HEK293 (cell line): ENCODE data around the gene TET3.

ENCODE experiments used
- CTCF ChIA-PET: fragments of 350-600 bp; formaldehyde crosslinking; extraction: SDS; loops from one replicate; lab custom pipeline; 2021; ENCODE audit warnings: antibody characterized with exemption; lab: Yijun Ruan, JAX
- POLR2A ChIA-PET: fragments of 300-600 bp; formaldehyde crosslinking; extraction: SDS; loops from one replicate; lab custom pipeline; 2020; ENCODE audit warnings: antibody characterized with exemption, inconsistent platforms; lab: Yijun Ruan, JAX
- H3K27ac ChIP-seq: fragments of 200-500 bp; sonication (Bioruptor generic); 2 replicates; pipeline ENCODE4 v1.5.1; 2014; ENCODE audit warnings: low read depth, low read length, control low read depth, inconsistent platforms; ENCODE audit errors: extremely low read depth
- H3K36me3 ChIP-seq, 2 experiments: fragments of 200-500 bp in 1 of 2; sonication (Bioruptor generic) in 1 of 2; 1 replicate in 1 of 2; 2 replicates in 1 of 2; pipeline ENCODE4 v1.5.1; 2014 to 2017; ENCODE audit warnings: inconsistent platforms in 2 of 2, low read length in 2 of 2; ENCODE audit not compliant: control insufficient read depth in 2 of 2, insufficient read depth in 1 of 2
- H3K4me1 ChIP-seq: fragments of 200-500 bp; sonication (Bioruptor generic); 2 replicates; pipeline ENCODE4 v1.5.1; 2014; ENCODE audit warnings: mild to moderate bottlenecking, low read length, inconsistent platforms; ENCODE audit not compliant: control insufficient read depth, insufficient read depth
- H3K4me3 ChIP-seq: 2 replicates; pipeline ENCODE4 v1.5.1; 2011; ENCODE audit warnings: low read depth, mild to moderate bottlenecking, control low read depth, low read length, moderate library complexity
- H3K9me3 ChIP-seq: fragments of 200-500 bp; sonication (Bioruptor generic); 2 replicates; pipeline ENCODE4 v1.5.1; 2014; ENCODE audit warnings: low read depth, low read length, inconsistent platforms; ENCODE audit not compliant: control insufficient read depth, insufficient read depth
- EGR2 ChIP-seq: fragments of 450-650 bp; formaldehyde crosslinking; IDR thresholded peaks from 2 replicates; pipeline ENCODE4 v1.5.1; 2016; ENCODE audit warnings: low read depth, missing biosample characterization, missing genetic modification characterization
- KLF1 ChIP-seq: fragments of 450-650 bp; formaldehyde crosslinking; IDR thresholded peaks from 2 replicates; pipeline ENCODE4 v1.5.1; 2016; ENCODE audit warnings: missing biosample characterization, missing genetic modification characterization
- MEIS1 ChIP-seq: sonication (generic); formaldehyde crosslinking; IDR thresholded peaks from 2 replicates; pipeline ENCODE4 v1.8.1; 2022; ENCODE audit warnings: missing genetic modification reagents, mild to moderate bottlenecking, borderline replicate concordance
- SP2 ChIP-seq: fragments of 450-650 bp; formaldehyde crosslinking; IDR thresholded peaks from 2 replicates; pipeline ENCODE4 v1.5.1; 2016; ENCODE audit warnings: missing biosample characterization, missing genetic modification characterization
- SP7 ChIP-seq: fragments of 450-650 bp; formaldehyde crosslinking; IDR thresholded peaks from 2 replicates; pipeline ENCODE4 v1.5.1; 2016; ENCODE audit warnings: missing biosample characterization, missing genetic modification characterization
- ZBTB8A ChIP-seq: fragments of 450-650 bp; formaldehyde crosslinking; IDR thresholded peaks from 2 replicates; pipeline ENCODE4 v1.5.1; 2016; ENCODE audit warnings: missing biosample characterization, missing genetic modification characterization
- ZFP37 ChIP-seq: fragments of 450-650 bp; formaldehyde crosslinking; IDR thresholded peaks from 2 replicates; pipeline ENCODE4 v1.5.1; 2016; ENCODE audit warnings: missing biosample characterization, missing genetic modification characterization
- ZFP69B ChIP-seq: fragments of 450-650 bp; formaldehyde crosslinking; IDR thresholded peaks from 2 replicates; pipeline ENCODE4 v1.5.1; 2016; ENCODE audit warnings: missing biosample characterization, missing genetic modification characterization
- ZNF2 ChIP-seq: fragments of 450-650 bp; formaldehyde crosslinking; IDR thresholded peaks from 2 replicates; pipeline ENCODE4 v1.5.1; 2016; ENCODE audit warnings: missing biosample characterization, missing genetic modification characterization
- ZNF266 ChIP-seq: fragments of 450-650 bp; formaldehyde crosslinking; IDR thresholded peaks from 2 replicates; pipeline ENCODE4 v1.5.1; 2016; ENCODE audit warnings: missing biosample characterization, missing genetic modification characterization, low read depth
- ZNF324 ChIP-seq: fragments of 450-650 bp; formaldehyde crosslinking; IDR thresholded peaks from 2 replicates; pipeline ENCODE4 v1.5.1; 2016; ENCODE audit warnings: missing biosample characterization, missing genetic modification characterization
- ZNF350 ChIP-seq: fragments of 450-650 bp; formaldehyde crosslinking; IDR thresholded peaks from 2 replicates; pipeline ENCODE4 v1.5.0; 2017; ENCODE audit warnings: missing biosample characterization, mild to moderate bottlenecking, missing genetic modification characterization
- ZNF366 ChIP-seq: fragments of 450-650 bp; formaldehyde crosslinking; conservative IDR thresholded peaks from 2 replicates; pipeline ENCODE4 v1.5.1; 2016; ENCODE audit warnings: missing biosample characterization, missing genetic modification characterization
- ZNF416 ChIP-seq: fragments of 450-650 bp; formaldehyde crosslinking; IDR thresholded peaks from 2 replicates; pipeline ENCODE4 v1.5.1; 2016; ENCODE audit warnings: missing biosample characterization, missing genetic modification characterization
- ZNF433 ChIP-seq: fragments of 450-650 bp; formaldehyde crosslinking; IDR thresholded peaks from 2 replicates; pipeline ENCODE4 v1.5.1; 2016; ENCODE audit warnings: missing biosample characterization, missing genetic modification characterization, low read depth
- ZNF473 ChIP-seq: fragments of 450-650 bp; formaldehyde crosslinking; IDR thresholded peaks from 2 replicates; pipeline ENCODE4 v1.5.1; 2017; ENCODE audit warnings: missing biosample characterization, missing genetic modification characterization
- ZNF544 ChIP-seq: fragments of 450-650 bp; formaldehyde crosslinking; IDR thresholded peaks from 2 replicates; pipeline ENCODE4 v1.5.0; 2017; ENCODE audit warnings: missing biosample characterization, missing genetic modification characterization
- ZNF560 ChIP-seq: fragments of 450-650 bp; formaldehyde crosslinking; IDR thresholded peaks from 2 replicates; pipeline ENCODE4 v1.5.1; 2017; ENCODE audit warnings: missing biosample characterization, missing genetic modification characterization, borderline replicate concordance
- ZNF561 ChIP-seq: fragments of 450-650 bp; IDR thresholded peaks from 2 replicates; pipeline ENCODE4 v1.5.1; 2018; ENCODE audit warnings: missing biosample characterization, missing genetic modification characterization, borderline replicate concordance
- ZNF654 ChIP-seq: fragments of 450-650 bp; formaldehyde crosslinking; IDR thresholded peaks from 2 replicates; pipeline ENCODE4 v1.5.1; 2016; ENCODE audit warnings: low read depth, missing biosample characterization, missing genetic modification characterization
- ZNF785 ChIP-seq: fragments of 450-650 bp; formaldehyde crosslinking; IDR thresholded peaks from 2 replicates; pipeline ENCODE4 v1.5.1; 2016; ENCODE audit warnings: missing biosample characterization, missing genetic modification characterization
- ZNF791 ChIP-seq: fragments of 450-650 bp; formaldehyde crosslinking; IDR thresholded peaks from 2 replicates; pipeline ENCODE4 v1.5.1; 2016; ENCODE audit warnings: missing biosample characterization, missing genetic modification characterization
- ZNF830 ChIP-seq: fragments of 450-650 bp; IDR thresholded peaks from 2 replicates; pipeline ENCODE4 v1.5.0; 2018; ENCODE audit warnings: missing biosample characterization, missing genetic modification characterization, low read depth, mild to moderate bottlenecking, moderate library complexity
- TF ChIP-seq, protein P1 (sequence below): fragments of 450-650 bp; formaldehyde crosslinking; IDR thresholded peaks from 2 replicates; pipeline ENCODE4 v1.5.1; 2017; ENCODE audit warnings: missing biosample characterization, missing genetic modification characterization
- TF ChIP-seq, protein P2 (sequence below): fragments of 450-650 bp; formaldehyde crosslinking; IDR thresholded peaks from 2 replicates; pipeline ENCODE4 v1.5.1; 2017; ENCODE audit warnings: missing biosample characterization, mild to moderate bottlenecking, missing genetic modification characterization, moderate library complexity
- TF ChIP-seq, protein P3 (sequence below): fragments of 450-650 bp; formaldehyde crosslinking; IDR thresholded peaks from 2 replicates; pipeline ENCODE4 v1.5.1; 2016; ENCODE audit warnings: missing biosample characterization, missing genetic modification characterization
- TF ChIP-seq, protein P4 (sequence below): fragments of 450-650 bp; formaldehyde crosslinking; IDR thresholded peaks from 2 replicates; pipeline ENCODE4 v1.5.1; 2016; ENCODE audit warnings: missing biosample characterization, missing genetic modification characterization, low read depth
- TF ChIP-seq, protein P5 (sequence below): IDR thresholded peaks from 2 replicates; pipeline ENCODE4 v1.6.1; 2011; ENCODE audit warnings: mild to moderate bottlenecking, low read depth, low read length, borderline replicate concordance
- TF ChIP-seq, protein P6 (sequence below): fragments of 450-650 bp; formaldehyde crosslinking; IDR thresholded peaks from 2 replicates; pipeline ENCODE4 v1.5.1; 2016; ENCODE audit warnings: missing biosample characterization, missing genetic modification characterization

The TET3 gene

DNA sequence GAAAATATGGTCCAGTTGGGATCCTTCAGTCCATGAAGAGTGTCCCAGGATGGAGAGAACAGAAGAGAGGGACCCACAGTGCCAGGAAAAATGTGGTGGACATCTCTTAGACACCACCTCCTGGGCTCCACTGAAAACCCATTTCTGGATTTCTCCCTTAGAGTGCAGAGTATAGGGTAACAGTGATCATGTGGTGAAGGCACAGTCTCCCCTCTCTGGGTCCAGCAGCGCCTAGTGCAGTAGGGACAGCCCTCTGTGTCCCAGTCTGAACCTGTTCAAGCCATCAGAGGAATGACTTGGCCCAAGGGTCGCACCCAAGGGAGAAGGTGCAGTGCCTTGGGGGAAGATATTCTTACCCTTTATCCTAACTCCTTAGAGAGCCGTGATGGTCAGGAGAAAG lies 30.1 kb downstream of the TET3 start:
- Histone ChIP-seq H3K36me3 (no peaks in the 10 kb centered on the region), H3K4me1 (peaks cover 8% of the 10 kb centered on the region), H3K27ac (no peak overlapping the region), H3K4me3 (no peak overlapping the region), H3K9me3 (no peaks in the 10 kb centered on the region)
- TF ChIP-seq ZFP37: no peak
- TF ChIP-seq, protein P1, sequence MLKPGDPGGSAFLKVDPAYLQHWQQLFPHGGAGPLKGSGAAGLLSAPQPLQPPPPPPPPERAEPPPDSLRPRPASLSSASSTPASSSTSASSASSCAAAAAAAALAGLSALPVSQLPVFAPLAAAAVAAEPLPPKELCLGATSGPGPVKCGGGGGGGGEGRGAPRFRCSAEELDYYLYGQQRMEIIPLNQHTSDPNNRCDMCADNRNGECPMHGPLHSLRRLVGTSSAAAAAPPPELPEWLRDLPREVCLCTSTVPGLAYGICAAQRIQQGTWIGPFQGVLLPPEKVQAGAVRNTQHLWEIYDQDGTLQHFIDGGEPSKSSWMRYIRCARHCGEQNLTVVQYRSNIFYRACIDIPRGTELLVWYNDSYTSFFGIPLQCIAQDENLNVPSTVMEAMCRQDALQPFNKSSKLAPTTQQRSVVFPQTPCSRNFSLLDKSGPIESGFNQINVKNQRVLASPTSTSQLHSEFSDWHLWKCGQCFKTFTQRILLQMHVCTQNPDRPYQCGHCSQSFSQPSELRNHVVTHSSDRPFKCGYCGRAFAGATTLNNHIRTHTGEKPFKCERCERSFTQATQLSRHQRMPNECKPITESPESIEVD (tag by site-specific recombination): no peak
- TF ChIP-seq, protein P2, sequence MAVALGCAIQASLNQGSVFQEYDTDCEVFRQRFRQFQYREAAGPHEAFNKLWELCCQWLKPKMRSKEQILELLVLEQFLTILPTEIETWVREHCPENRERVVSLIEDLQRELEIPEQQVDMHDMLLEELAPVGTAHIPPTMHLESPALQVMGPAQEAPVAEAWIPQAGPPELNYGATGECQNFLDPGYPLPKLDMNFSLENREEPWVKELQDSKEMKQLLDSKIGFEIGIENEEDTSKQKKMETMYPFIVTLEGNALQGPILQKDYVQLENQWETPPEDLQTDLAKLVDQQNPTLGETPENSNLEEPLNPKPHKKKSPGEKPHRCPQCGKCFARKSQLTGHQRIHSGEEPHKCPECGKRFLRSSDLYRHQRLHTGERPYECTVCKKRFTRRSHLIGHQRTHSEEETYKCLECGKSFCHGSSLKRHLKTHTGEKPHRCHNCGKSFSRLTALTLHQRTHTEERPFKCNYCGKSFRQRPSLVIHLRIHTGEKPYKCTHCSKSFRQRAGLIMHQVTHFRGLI: no peak
- no peak for TF ChIP-seq MEIS1 (CRISPR knock-in tag)
- no peak for TF ChIP-seq ZNF791
- no peak for TF ChIP-seq ZNF785
- no peak for TF ChIP-seq ZNF416 (tag by site-specific recombination)
- TF ChIP-seq ZNF654 (tag by site-specific recombination): no peak
- TF ChIP-seq ZNF324 (tag by site-specific recombination): no peak
- TF ChIP-seq ZNF561 (tag by site-specific recombination): no peak
- TF ChIP-seq ZNF350: no peak
- no peak for TF ChIP-seq ZNF366
- no peak for TF ChIP-seq ZNF544 (tag by site-specific recombination)
- no peak for TF ChIP-seq EGR2
- TF ChIP-seq ZNF433 (tag by site-specific recombination): no peak
- CTCF ChIA-PET: no interaction called here
- POLR2A ChIA-PET: interaction anchor here (0.6 kb wide), 1 partner anchor 12 kb away, joined by 3 read pairs; no protein-coding TSS in a partner anchor

DNA sequence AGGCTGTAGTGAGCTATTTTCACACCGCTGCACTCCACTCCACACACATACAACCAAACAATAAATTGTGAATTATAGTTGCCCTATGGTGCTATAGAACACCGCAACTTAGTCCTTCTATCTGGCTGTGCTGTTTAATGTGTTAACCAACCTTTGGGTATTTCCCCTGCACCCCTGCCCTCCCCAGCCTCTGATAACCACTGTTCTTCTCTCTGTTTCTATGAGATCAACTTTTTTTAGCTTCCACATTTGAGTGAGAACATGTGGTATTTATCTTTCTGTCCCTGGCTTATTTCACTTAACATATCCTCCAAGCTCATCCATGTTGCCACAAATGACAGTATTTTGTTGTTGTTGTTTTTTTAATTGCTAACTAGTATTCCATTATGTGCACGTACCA lies 32.5 kb downstream of the TET3 start:
- ChIA-PET CTCF (interaction anchor here (0.7 to 1.6 kb wide), 2 partner anchors 11 to 13 kb away, joined by 3 to 5 read pairs; no protein-coding TSS in a partner anchor), POLR2A (no interaction called here)
- H3K9me3 ChIP-seq: no peaks in the 10 kb centered on the region
- no peak overlapping the region for H3K4me3 ChIP-seq
- no peaks in the 10 kb centered on the region for H3K4me1 ChIP-seq
- H3K27ac ChIP-seq: no peak overlapping the region
- H3K36me3 ChIP-seq: no peaks in the 10 kb centered on the region
- TF ChIP-seq ZNF560 (tag by site-specific recombination): no peak
- TF ChIP-seq ZBTB8A (tag by site-specific recombination): no peak
- no peak for TF ChIP-seq ZNF2 (tag by site-specific recombination)
- TF ChIP-seq KLF1 (tag by site-specific recombination): no peak
- TF ChIP-seq, protein P3, sequence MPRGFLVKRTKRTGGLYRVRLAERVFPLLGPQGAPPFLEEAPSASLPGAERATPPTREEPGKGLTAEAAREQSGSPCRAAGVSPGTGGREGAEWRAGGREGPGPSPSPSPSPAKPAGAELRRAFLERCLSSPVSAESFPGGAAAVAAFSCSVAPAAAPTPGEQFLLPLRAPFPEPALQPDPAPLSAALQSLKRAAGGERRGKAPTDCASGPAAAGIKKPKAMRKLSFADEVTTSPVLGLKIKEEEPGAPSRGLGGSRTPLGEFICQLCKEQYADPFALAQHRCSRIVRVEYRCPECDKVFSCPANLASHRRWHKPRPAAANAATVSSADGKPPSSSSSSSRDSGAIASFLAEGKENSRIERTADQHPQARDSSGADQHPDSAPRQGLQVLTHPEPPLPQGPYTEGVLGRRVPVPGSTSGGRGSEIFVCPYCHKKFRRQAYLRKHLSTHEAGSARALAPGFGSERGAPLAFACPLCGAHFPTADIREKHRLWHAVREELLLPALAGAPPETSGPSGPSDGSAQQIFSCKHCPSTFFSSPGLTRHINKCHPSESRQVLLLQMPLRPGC: no peak
- TF ChIP-seq, protein P4, sequence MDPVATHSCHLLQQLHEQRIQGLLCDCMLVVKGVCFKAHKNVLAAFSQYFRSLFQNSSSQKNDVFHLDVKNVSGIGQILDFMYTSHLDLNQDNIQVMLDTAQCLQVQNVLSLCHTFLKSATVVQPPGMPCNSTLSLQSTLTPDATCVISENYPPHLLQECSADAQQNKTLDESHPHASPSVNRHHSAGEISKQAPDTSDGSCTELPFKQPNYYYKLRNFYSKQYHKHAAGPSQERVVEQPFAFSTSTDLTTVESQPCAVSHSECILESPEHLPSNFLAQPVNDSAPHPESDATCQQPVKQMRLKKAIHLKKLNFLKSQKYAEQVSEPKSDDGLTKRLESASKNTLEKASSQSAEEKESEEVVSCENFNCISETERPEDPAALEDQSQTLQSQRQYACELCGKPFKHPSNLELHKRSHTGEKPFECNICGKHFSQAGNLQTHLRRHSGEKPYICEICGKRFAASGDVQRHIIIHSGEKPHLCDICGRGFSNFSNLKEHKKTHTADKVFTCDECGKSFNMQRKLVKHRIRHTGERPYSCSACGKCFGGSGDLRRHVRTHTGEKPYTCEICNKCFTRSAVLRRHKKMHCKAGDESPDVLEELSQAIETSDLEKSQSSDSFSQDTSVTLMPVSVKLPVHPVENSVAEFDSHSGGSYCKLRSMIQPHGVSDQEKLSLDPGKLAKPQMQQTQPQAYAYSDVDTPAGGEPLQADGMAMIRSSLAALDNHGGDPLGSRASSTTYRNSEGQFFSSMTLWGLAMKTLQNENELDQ (tag by site-specific recombination): no peak
- no peak for TF ChIP-seq SP7
- no peak for TF ChIP-seq ZNF324 (tag by site-specific recombination)
- TF ChIP-seq, protein P5, sequence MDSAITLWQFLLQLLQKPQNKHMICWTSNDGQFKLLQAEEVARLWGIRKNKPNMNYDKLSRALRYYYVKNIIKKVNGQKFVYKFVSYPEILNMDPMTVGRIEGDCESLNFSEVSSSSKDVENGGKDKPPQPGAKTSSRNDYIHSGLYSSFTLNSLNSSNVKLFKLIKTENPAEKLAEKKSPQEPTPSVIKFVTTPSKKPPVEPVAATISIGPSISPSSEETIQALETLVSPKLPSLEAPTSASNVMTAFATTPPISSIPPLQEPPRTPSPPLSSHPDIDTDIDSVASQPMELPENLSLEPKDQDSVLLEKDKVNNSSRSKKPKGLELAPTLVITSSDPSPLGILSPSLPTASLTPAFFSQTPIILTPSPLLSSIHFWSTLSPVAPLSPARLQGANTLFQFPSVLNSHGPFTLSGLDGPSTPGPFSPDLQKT: no peak
- TF ChIP-seq ZFP69B (tag by site-specific recombination): no peak
- TF ChIP-seq ZNF266 (tag by site-specific recombination): no peak
- TF ChIP-seq ZNF830: no peak
- no peak for TF ChIP-seq SP2 (tag by site-specific recombination)
- no peak for TF ChIP-seq ZNF473 (tag by site-specific recombination)
- TF ChIP-seq, protein P6, sequence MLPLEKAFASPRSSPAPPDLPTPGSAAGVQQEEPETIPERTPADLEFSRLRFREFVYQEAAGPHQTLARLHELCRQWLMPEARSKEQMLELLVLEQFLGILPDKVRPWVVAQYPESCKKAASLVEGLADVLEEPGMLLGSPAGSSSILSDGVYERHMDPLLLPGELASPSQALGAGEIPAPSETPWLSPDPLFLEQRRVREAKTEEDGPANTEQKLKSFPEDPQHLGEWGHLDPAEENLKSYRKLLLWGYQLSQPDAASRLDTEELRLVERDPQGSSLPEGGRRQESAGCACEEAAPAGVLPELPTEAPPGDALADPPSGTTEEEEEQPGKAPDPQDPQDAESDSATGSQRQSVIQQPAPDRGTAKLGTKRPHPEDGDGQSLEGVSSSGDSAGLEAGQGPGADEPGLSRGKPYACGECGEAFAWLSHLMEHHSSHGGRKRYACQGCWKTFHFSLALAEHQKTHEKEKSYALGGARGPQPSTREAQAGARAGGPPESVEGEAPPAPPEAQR (tag by site-specific recombination): no peak
